ENCODE results near the gene LMCD1. TPM values are rescaled to one million over a fixed set of nuclear protein-coding genes. Genes with fewer than 3 reads are reported as not detected.

The LMCD1 gene
- total RNA-seq, 2 experiments from 2014 or later = 2.2 to 3.1 TPM

GRCh38 chr3:8606701-8607231 lies 105.1 kb downstream of the LMCD1 start:
- ChIA-PET POLR2A (no interaction called here), CTCF (no interaction called here)

- CTCF ChIA-PET = no interaction called here
- POLR2A ChIA-PET = no interaction called here
Measured at GRCh38 chr3:8607234-8608040, 105.8 kb downstream of the LMCD1 start.

DNA sequence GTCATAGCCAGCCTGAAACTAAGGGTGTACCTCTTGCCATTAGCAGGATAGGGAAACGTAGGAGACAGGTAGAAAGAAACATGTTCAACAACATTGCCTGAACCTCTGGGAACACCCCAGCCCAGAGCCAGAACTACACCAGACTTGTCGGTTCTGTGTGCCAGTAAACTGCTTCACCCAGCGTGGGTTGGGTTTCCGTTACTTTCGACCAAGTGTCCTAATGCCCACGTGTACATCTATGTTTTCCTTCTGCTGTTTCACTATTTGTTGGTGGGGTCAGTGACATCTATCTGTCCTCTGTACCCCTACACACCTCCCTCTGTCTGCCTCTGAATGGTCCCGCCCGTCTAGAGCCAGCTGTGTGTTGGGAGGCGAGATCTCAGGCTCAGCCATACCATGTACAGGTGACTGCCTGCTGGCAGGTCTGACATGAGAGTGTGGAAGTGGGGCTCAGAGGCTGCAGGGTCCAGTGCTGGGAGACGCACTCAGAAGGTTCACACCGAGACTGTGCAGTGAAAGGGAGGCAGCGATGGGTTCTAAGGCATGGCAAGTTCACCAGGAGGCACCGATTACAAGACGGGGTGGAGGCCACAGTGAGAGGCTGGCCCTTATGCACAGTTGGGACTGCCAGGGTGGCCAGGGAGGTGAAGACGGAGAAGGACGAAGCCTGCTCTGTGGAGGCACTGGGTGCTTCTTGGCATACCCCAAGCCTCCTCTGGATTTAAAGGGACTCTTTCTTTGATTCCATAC lies 106.6 kb downstream of the LMCD1 start:
- ChIA-PET CTCF (no interaction called here), POLR2A (no interaction called here)

DNA sequence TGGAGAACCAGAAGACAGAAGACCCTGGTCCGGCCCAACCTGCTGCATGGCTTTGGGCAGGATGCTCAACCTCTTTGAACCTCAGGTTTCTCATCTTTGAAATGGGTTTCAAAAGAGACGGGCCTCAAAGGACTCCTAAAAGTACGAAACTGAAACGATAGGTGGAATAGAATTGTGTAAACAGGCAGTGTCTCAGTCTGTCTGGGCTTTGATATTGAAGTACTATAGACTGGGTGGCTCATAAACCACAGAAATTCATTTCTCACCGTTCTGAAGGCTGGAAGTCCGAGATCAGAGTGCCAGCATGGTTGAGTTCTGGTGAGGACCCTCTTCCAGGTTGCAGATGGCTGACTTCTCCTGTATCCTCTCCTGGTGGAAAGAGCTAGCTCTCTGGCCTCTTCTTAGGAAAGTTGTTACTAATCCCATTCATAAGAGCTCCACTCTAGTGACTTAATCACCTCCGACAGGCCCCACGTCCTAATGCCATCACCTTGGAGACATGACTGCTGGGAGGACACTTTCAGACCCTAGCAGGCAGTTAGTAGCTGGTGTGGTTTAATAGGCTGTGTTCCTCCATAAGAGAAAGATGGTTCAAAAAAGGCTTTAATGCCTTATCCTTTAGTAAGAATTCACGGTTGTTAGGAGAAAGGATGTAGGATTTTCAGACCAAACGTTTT lies 107.3 kb downstream of the LMCD1 start:
- CTCF ChIA-PET = no interaction called here

GRCh38 chr3:8610951-8611350 lies 109.3 kb downstream of the LMCD1 start:
- ChIA-PET POLR2A (no interaction called here), CTCF (no interaction called here)

More for the DNA sequence above, 107.3 kb downstream of the LMCD1 start:
- POLR2A ChIA-PET = no interaction called here

DNA sequence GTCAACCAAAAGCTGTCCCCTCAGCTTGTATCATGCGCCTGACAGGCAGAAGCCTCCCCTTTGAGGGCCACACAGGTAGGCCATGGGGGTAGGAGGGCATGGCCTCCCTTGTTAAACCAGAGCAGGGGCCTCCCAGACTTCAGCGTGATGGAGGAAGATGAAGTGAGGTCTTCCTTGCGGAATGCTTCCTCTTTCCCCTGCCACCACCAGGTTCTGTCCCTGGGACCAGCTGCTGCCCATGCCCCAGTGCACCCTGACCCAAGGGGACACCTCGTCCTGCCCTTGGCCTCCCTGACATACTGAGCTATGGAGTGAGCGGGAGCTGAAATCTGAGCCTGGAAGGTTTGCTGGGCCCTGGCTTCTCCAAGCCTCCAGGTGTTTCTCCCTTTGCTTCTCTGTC lies 116.3 kb downstream of the LMCD1 start:
- CTCF ChIA-PET = no interaction called here

DNA sequence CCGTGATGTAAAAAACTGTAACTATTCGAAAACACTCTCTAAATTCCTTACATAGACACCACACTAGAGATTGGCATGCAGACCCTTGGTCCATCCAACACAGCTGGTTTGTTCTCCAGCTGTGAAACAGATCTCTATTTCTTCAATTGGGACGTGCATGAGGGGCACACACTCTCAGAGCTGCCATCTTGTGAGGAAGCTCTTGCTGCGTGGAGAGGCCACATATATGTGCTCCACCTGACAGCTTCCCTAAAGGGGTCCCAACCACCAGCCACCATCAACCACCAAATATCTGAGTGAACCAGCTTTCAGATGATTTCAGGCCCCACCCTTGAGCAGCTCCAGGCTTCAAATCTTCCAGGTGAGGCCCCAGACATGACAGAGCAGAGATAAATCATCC lies 117.3 kb downstream of the LMCD1 start:
- CTCF ChIA-PET = no interaction called here
- POLR2A ChIA-PET = no interaction called here

More for the DNA sequence above, 116.3 kb downstream of the LMCD1 start:
- POLR2A ChIA-PET = no interaction called here

GRCh38 chr3:8619548-8619947 lies 117.9 kb downstream of the LMCD1 start:
- CTCF ChIA-PET = no interaction called here
- POLR2A ChIA-PET = no interaction called here

- CTCF ChIA-PET = no interaction called here
- POLR2A ChIA-PET = no interaction called here
Measured at GRCh38 chr3:8621141-8621540, 119.5 kb downstream of the LMCD1 start.

DNA sequence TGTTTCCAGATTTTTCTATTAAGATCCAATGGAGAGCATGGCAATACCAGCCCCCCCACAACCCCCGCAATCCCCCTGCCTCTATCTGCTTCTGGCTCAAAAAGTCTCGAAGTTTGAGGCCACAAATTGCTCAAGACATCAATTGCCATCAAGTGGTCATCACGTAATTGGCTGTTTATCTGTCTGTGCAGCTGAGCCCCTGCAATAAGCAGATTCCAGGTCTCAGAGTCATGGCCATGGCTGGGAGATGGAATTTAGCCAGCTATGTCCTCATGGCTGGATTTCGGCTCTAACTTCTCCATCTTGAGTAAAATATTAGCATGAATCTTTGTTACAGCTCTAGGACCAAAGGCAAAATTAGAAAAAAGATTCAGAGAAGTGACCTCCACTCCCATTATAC lies 120.2 kb downstream of the LMCD1 start:
- CTCF ChIA-PET = interaction anchor here (0.7 to 0.9 kb wide), 2 partner anchors 180 to 1436 kb away, joined by 4 to 5 read pairs; no protein-coding TSS in a partner anchor

DNA sequence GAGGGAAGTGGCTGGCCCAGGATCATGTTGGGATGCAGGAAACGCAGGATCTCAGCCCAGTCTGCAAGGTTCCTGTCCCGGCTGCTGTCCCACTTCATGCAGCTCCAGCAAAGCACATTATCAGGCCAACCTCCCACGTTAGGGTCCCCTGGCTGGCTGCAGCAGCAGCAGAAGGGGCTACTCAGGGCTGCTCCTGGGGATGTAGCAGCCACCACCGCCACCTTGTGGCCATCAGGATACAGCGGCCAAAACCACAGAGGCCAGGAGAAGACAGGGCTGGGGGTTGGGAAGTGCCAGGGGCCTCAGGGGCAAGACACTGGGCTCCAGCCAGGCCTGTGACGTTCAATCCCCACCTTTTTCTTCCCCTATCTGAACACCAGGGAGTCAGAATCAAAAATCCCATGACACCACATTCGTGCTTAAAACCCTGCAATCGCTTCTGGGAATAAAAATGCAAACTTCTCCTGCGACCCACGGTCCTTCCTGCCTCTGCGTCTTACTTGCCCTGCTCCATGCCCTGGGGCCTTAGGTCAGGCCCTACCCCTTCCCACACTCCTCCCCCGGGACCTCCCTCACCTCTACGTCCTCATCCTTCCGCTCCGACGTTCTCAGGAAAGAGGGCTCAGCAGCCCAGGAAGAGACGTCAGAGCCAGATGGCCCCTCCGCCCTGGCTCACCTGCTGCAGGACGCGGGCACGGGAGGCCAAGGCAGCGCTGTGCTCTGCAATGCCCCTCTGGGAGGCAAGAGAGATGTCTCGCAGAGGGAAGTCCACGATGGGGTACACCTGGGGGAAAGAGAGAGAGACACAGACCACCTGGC lies 121.5 kb downstream of the LMCD1 start:
- ChIA-PET CTCF (interaction anchor here (0.7 kb wide), 1 partner anchor 179 kb away, joined by 3 read pairs; no protein-coding TSS in a partner anchor), POLR2A (no interaction called here)

More for the DNA sequence above, 120.2 kb downstream of the LMCD1 start:
- POLR2A ChIA-PET = no interaction called here

GRCh38 chr3:8623741-8624140 lies 122.1 kb downstream of the LMCD1 start:
- CTCF ChIA-PET = no interaction called here
- POLR2A ChIA-PET = no interaction called here

Other genes with a start within 250 kb of the LMCD1 start
- gene SSUH2, start 143.0 kb downstream of the LMCD1 start, total RNA-seq = not detected
- gene CAV3, start 232.0 kb downstream of the LMCD1 start, total RNA-seq = not detected